ENCODE data around the gene KCTD7. TPM values are rescaled to one million over a fixed set of nuclear protein-coding genes. Genes with fewer than 3 reads are reported as not detected.

KCTD7 gene
- total and polyA plus RNA-seq, 2 of the 13 experiments (the other 11 are each of a cell fraction or from before 2014, with no cell fraction given): 7.3 to 13.5 TPM

DNA sequence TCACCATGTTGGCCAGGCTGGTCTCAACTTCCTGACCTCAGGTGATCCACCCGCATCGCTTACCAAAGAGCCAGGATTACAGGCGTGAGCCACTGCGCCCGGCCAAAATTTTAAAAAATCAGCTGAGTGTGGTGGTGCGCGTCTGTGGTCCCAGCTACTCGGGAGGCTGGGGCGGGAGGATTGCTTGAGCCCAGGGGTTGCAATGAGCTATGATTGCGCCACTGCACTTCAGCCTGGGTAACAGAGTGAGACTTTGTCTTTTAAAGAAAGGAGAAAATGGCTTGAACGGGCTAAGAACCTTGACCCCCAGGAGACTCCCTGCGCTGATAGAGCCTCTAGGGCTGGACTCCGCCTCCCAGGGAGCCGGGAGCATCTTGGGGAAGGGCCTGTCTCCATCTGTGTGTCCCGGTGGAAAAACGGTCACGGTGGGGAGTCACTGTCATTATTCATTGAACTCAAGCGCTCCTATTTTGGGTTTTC lies 760 bp upstream of the KCTD7 start (continued):
- no peak for TF ChIP-seq NCOA2 (CRISPR knock-in tag; IDR thresholded peaks at IDR 0.05)
- no peak for TF ChIP-seq SAFB2 (CRISPR knock-in tag; IDR thresholded peaks at IDR 0.05; ENCODE audit: borderline replicate concordance, low read depth)
- TF ChIP-seq BRD4 (CRISPR knock-in tag; IDR thresholded peaks at IDR 0.05): no peak
- peak; percentile 68; the same call in 1 of the 2 replicates for TF ChIP-seq NRL (CRISPR knock-in tag; IDR thresholded peaks at IDR 0.05; ENCODE audit: borderline replicate concordance)
- TF ChIP-seq, protein P1, sequence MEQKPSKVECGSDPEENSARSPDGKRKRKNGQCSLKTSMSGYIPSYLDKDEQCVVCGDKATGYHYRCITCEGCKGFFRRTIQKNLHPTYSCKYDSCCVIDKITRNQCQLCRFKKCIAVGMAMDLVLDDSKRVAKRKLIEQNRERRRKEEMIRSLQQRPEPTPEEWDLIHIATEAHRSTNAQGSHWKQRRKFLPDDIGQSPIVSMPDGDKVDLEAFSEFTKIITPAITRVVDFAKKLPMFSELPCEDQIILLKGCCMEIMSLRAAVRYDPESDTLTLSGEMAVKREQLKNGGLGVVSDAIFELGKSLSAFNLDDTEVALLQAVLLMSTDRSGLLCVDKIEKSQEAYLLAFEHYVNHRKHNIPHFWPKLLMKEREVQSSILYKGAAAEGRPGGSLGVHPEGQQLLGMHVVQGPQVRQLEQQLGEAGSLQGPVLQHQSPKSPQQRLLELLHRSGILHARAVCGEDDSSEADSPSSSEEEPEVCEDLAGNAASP (CRISPR knock-in tag; IDR thresholded peaks at IDR 0.05; ENCODE audit: borderline replicate concordance): no peak
- no peak for TF ChIP-seq MLLT10 (CRISPR knock-in tag; IDR thresholded peaks at IDR 0.05)
- TF ChIP-seq ELF1 (CRISPR knock-in tag; IDR thresholded peaks at IDR 0.05): 0 out of 2 replicates have a peak, but pooled peaks have one; percentile 5
- no peak for TF ChIP-seq DPF2 (CRISPR knock-in tag; IDR thresholded peaks at IDR 0.05; ENCODE audit: borderline replicate concordance, low read depth)
- TF ChIP-seq ZNF577 (CRISPR knock-in tag; IDR thresholded peaks at IDR 0.05; ENCODE audit: borderline replicate concordance, low read depth): no peak
- TF ChIP-seq RCOR2 (CRISPR knock-in tag; IDR thresholded peaks at IDR 0.05): no peak
- peak; percentile 20; the same call in 1 of the 2 replicates for TF ChIP-seq ZNF430 (CRISPR knock-in tag; IDR thresholded peaks at IDR 0.05)
- TF ChIP-seq NFKBIZ (CRISPR knock-in tag; IDR thresholded peaks at IDR 0.05): no peak
- TF ChIP-seq ZNF782 (CRISPR knock-in tag; IDR thresholded peaks at IDR 0.05; ENCODE audit: borderline replicate concordance): no peak
- TF ChIP-seq REL (CRISPR knock-in tag; conservative IDR thresholded peaks at IDR 0.05): 0 out of 2 replicates have a peak, but pooled peaks have one; percentile 27
- TF ChIP-seq NR2F6 (IDR thresholded peaks at IDR 0.05): no peak; the same call in 1 of the 2 replicates
- peak; percentile 21; the same call in 1 of the 2 replicates for TF ChIP-seq NR2F6 (CRISPR knock-in tag; IDR thresholded peaks at IDR 0.05)
- TF ChIP-seq ZNF703 (CRISPR knock-in tag; IDR thresholded peaks at IDR 0.05; ENCODE audit: borderline replicate concordance): 0 out of 2 replicates have a peak, but pooled peaks have one; percentile 35
- peak; percentile 84 for TF ChIP-seq CEBPG (CRISPR knock-in tag; IDR thresholded peaks at IDR 0.05)
- no peak for TF ChIP-seq NFRKB (IDR thresholded peaks at IDR 0.05)
- TF ChIP-seq, protein P2, sequence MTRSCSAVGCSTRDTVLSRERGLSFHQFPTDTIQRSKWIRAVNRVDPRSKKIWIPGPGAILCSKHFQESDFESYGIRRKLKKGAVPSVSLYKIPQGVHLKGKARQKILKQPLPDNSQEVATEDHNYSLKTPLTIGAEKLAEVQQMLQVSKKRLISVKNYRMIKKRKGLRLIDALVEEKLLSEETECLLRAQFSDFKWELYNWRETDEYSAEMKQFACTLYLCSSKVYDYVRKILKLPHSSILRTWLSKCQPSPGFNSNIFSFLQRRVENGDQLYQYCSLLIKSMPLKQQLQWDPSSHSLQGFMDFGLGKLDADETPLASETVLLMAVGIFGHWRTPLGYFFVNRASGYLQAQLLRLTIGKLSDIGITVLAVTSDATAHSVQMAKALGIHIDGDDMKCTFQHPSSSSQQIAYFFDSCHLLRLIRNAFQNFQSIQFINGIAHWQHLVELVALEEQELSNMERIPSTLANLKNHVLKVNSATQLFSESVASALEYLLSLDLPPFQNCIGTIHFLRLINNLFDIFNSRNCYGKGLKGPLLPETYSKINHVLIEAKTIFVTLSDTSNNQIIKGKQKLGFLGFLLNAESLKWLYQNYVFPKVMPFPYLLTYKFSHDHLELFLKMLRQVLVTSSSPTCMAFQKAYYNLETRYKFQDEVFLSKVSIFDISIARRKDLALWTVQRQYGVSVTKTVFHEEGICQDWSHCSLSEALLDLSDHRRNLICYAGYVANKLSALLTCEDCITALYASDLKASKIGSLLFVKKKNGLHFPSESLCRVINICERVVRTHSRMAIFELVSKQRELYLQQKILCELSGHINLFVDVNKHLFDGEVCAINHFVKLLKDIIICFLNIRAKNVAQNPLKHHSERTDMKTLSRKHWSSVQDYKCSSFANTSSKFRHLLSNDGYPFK (CRISPR knock-in tag; IDR thresholded peaks at IDR 0.05; ENCODE audit: borderline replicate concordance): no peak
- TF ChIP-seq, protein P3, sequence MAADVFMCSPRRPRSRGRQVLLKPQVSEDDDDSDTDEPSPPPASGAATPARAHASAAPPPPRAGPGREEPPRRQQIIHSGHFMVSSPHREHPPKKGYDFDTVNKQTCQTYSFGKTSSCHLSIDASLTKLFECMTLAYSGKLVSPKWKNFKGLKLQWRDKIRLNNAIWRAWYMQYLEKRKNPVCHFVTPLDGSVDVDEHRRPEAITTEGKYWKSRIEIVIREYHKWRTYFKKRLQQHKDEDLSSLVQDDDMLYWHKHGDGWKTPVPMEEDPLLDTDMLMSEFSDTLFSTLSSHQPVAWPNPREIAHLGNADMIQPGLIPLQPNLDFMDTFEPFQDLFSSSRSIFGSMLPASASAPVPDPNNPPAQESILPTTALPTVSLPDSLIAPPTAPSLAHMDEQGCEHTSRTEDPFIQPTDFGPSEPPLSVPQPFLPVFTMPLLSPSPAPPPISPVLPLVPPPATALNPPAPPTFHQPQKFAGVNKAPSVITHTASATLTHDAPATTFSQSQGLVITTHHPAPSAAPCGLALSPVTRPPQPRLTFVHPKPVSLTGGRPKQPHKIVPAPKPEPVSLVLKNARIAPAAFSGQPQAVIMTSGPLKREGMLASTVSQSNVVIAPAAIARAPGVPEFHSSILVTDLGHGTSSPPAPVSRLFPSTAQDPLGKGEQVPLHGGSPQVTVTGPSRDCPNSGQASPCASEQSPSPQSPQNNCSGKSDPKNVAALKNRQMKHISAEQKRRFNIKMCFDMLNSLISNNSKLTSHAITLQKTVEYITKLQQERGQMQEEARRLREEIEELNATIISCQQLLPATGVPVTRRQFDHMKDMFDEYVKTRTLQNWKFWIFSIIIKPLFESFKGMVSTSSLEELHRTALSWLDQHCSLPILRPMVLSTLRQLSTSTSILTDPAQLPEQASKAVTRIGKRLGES (CRISPR knock-in tag; IDR thresholded peaks at IDR 0.05; ENCODE audit: borderline replicate concordance): no peak
- TF ChIP-seq, protein P4, sequence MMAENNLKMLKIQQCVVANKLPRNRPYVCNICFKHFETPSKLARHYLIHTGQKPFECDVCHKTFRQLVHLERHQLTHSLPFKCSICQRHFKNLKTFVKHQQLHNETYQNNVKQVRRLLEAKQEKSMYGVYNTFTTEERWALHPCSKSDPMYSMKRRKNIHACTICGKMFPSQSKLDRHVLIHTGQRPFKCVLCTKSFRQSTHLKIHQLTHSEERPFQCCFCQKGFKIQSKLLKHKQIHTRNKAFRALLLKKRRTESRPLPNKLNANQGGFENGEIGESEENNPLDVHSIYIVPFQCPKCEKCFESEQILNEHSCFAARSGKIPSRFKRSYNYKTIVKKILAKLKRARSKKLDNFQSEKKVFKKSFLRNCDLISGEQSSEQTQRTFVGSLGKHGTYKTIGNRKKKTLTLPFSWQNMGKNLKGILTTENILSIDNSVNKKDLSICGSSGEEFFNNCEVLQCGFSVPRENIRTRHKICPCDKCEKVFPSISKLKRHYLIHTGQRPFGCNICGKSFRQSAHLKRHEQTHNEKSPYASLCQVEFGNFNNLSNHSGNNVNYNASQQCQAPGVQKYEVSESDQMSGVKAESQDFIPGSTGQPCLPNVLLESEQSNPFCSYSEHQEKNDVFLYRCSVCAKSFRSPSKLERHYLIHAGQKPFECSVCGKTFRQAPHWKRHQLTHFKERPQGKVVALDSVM (CRISPR knock-in tag; IDR thresholded peaks at IDR 0.05): peak; percentile 96

All from HepG2 (cell line).